Fibroblast of mammary gland (primary cell): ENCODE data around the gene FOXA3.

Experiments
- DNase-seq: peaks from one replicate; pipeline ENCODE4 v3.0.0-alpha.2; 2010; ENCODE audit warnings: low read depth
- H3K4me3 ChIP-seq: 2 replicates; pipeline ENCODE4 v1.5.1; 2011; ENCODE audit warnings: low read depth, mild to moderate bottlenecking, low read length, moderate library complexity; ENCODE audit not compliant: control insufficient read depth
- CTCF ChIP-seq: conservative IDR thresholded peaks from 2 replicates; pipeline ENCODE4 v1.5.1; 2011; ENCODE audit warnings: low read depth, low read length, inconsistent platforms; ENCODE audit not compliant: control insufficient read depth, insufficient read depth

Gene FOXA3

GRCh38 chr19:45883881-45884681 lies 20.0 kb downstream of the FOXA3 start:
- DNase-seq = no peak
- H3K4me3 ChIP-seq = no peak overlapping the region
- TF ChIP-seq CTCF = no peak

GRCh38 chr19:45884682-45885555 lies 20.8 kb downstream of the FOXA3 start:
- TF ChIP-seq CTCF = no peak
- DNase-seq = no peak
- H3K4me3 ChIP-seq = peak overlapping the region; percentile 69

GRCh38 chr19:45885556-45886426 lies 21.7 kb downstream of the FOXA3 start, which contains the start of gene IRF2BP1:
IRF2BP1 (minus strand) TSS chr19:45886141; CDS start chr19:45885774, 367 bp downstream.
- no peak for TF ChIP-seq CTCF
- peak within 1 kb of the TSS; percentile 69 for H3K4me3 ChIP-seq
- peak; percentile 88 for DNase-seq

- TF ChIP-seq CTCF = no peak
- DNase-seq = peak; percentile 91
- H3K4me3 ChIP-seq = peak overlapping the region; percentile 69
Measured at GRCh38 chr19:45886427-45887199, 22.5 kb downstream of the FOXA3 start.

GRCh38 chr19:45887200-45887710 lies 23.1 kb downstream of the FOXA3 start:
- peak overlapping the region; percentile 69 for H3K4me3 ChIP-seq
- TF ChIP-seq CTCF = no peak
- peak; percentile 21 for DNase-seq
